Astrocyte (in vitro differentiated cells and primary cell): ENCODE data around the gene TMIE. TPM values are rescaled to one million over a fixed set of nuclear protein-coding genes. Genes with fewer than 3 reads are reported as not detected.
A peak's percentile ranks its signal among the peaks of the same experiment; 100 is the strongest.

Source experiments
- DNase-seq: peaks from one replicate; pipeline ENCODE4 v3.0.0-alpha.2; 2010; ENCODE audit warnings: low read depth
- FAIRE-seq: peaks from 2 replicates; lab custom pipeline; 2011; peaks lifted over from hg19 to GRCh38; lab: Jason Lieb, UNC
- H2AFZ ChIP-seq: 2 replicates; pipeline ENCODE4 v1.6.0; 2012; ENCODE audit warnings: low read depth, low read length, inconsistent platforms
- H3K27ac ChIP-seq: 2 replicates; pipeline ENCODE4 v1.5.1; 2011; ENCODE audit warnings: low read depth, low read length, inconsistent platforms
- H3K27me3 ChIP-seq: 2 replicates; pipeline ENCODE4 v1.6.0; 2011; ENCODE audit warnings: low read length, inconsistent platforms; ENCODE audit not compliant: insufficient read depth
- H3K36me3 ChIP-seq: 2 replicates; pipeline ENCODE4 v1.5.1; 2011; ENCODE audit warnings: low read length, inconsistent platforms; ENCODE audit not compliant: insufficient read depth
- H3K4me1 ChIP-seq: 2 replicates; pipeline ENCODE4 v1.5.1; 2011; ENCODE audit warnings: low read length, inconsistent platforms; ENCODE audit not compliant: insufficient read depth
- H3K4me2 ChIP-seq: 2 replicates; pipeline ENCODE4 v1.6.0; 2012; ENCODE audit warnings: low read length, inconsistent platforms
- H3K4me3 ChIP-seq: 2 replicates; pipeline ENCODE4 v1.5.1; 2011; ENCODE audit warnings: low read depth, mild to moderate bottlenecking, low read length, inconsistent platforms; ENCODE audit not compliant: insufficient read depth
- H3K79me2 ChIP-seq: 2 replicates; pipeline ENCODE4 v1.6.0; 2012; ENCODE audit warnings: mild to moderate bottlenecking, low read length, inconsistent platforms; ENCODE audit not compliant: insufficient read depth
- H3K9ac ChIP-seq: 2 replicates; pipeline ENCODE4 v1.6.0; 2012; ENCODE audit warnings: mild to moderate bottlenecking, low read length, inconsistent platforms
- H3K9me3 ChIP-seq: 2 replicates; pipeline ENCODE4 v1.5.1; 2012; ENCODE audit warnings: low read depth, mild to moderate bottlenecking, low read length, inconsistent platforms; ENCODE audit not compliant: insufficient read depth
- H4K20me1 ChIP-seq: 2 replicates; pipeline ENCODE4 v1.6.0; 2012; ENCODE audit warnings: low read length, inconsistent platforms; ENCODE audit not compliant: insufficient read depth
- H3K27ac Mint-ChIP-seq: one replicate; pipeline ENCODE4 v1.8.0; 2021; ENCODE audit warnings: mild to moderate bottlenecking, mixed read lengths; ENCODE audit not compliant: unreplicated experiment
- H3K27me3 Mint-ChIP-seq: one replicate; pipeline ENCODE4 v1.8.0; 2021; ENCODE audit warnings: low read depth, mixed read lengths; ENCODE audit not compliant: unreplicated experiment
- H3K36me3 Mint-ChIP-seq: one replicate; pipeline ENCODE4 v1.8.0; 2021; ENCODE audit warnings: low read depth, mixed read lengths; ENCODE audit not compliant: unreplicated experiment
- H3K4me1 Mint-ChIP-seq: one replicate; pipeline ENCODE4 v1.8.0; 2021; ENCODE audit warnings: low read depth, mixed read lengths; ENCODE audit not compliant: unreplicated experiment
- H3K4me3 Mint-ChIP-seq: one replicate; pipeline ENCODE4 v1.8.0; 2021; ENCODE audit warnings: mild to moderate bottlenecking, moderate library complexity, mixed read lengths; ENCODE audit not compliant: unreplicated experiment
- H3K9me3 Mint-ChIP-seq: one replicate; pipeline ENCODE4 v1.8.0; 2021; ENCODE audit warnings: mild to moderate bottlenecking, mixed read lengths; ENCODE audit not compliant: unreplicated experiment
- CTCF ChIP-seq: IDR thresholded peaks from 2 replicates; pipeline ENCODE4 v1.5.1; 2011; ENCODE audit warnings: low read depth, mild to moderate bottlenecking, inconsistent platforms, low read length, moderate library complexity; ENCODE audit not compliant: insufficient read depth
- EZH2 ChIP-seq: IDR thresholded peaks from 2 replicates; pipeline ENCODE4 v1.6.1; 2012; ENCODE audit warnings: mild to moderate bottlenecking, low read length, inconsistent platforms; ENCODE audit not compliant: insufficient read depth
- total RNA-seq: library from RNA; stranded (reverse); gene quantifications from 2 replicates; pipeline ENCODE4 v1.2.1, GENCODE V29; 2021

Gene TMIE
- total RNA-seq, 1 donor from 2014 or later, result 0.34 TPM

- no peak for TF ChIP-seq EZH2
- TF ChIP-seq CTCF, result no peak
- Histone ChIP-seq H3K4me3 (no peak overlapping the region), H2AFZ (no peak overlapping the region), H3K9me3 (no peaks in the 10 kb centered on the region), H3K9ac (no peak overlapping the region), H4K20me1 (no peaks in the 10 kb centered on the region), H3K27ac (no peak overlapping the region), H3K4me1 (peaks cover 10% of the 10 kb centered on the region), H3K4me2 (no peak overlapping the region), H3K36me3 (no peaks in the 10 kb centered on the region), H3K79me2 (no peaks in the 10 kb centered on the region), H3K27me3 (peaks cover 6% of the 10 kb centered on the region)
- Mint-ChIP-seq H3K4me1 (peaks cover 26% of the 10 kb centered on the region), H3K4me3 (no peak overlapping the region), H3K27ac (no peak overlapping the region), H3K27me3 (peaks cover 30% of the 10 kb centered on the region), H3K9me3 (peaks cover 3% of the 10 kb centered on the region), H3K36me3 (no peaks in the 10 kb centered on the region)
- DNase-seq (no peak), FAIRE-seq (no peak)
Observed at GRCh38 chr3:46660003-46660402, 41.2 kb upstream of the TMIE start.

- no peak overlapping the region for H3K4me2 ChIP-seq
- Mint-ChIP-seq H3K4me1 (peaks cover 26% of the 10 kb centered on the region), H3K9me3 (peaks cover 3% of the 10 kb centered on the region), H3K27ac (peak overlapping the region; percentile 2), H3K4me3 (no peak overlapping the region), H3K27me3 (peaks cover 37% of the 10 kb centered on the region), H3K36me3 (no peaks in the 10 kb centered on the region)
- H3K9me3 ChIP-seq, result no peaks in the 10 kb centered on the region
- H3K4me3 ChIP-seq, result no peak overlapping the region
- TF ChIP-seq CTCF, result no peak
- TF ChIP-seq EZH2, result no peak
- no peak overlapping the region for H3K27ac ChIP-seq
- no peaks in the 10 kb centered on the region for H3K36me3 ChIP-seq
- H3K27me3 ChIP-seq, result peaks cover 2% of the 10 kb centered on the region
- no peaks in the 10 kb centered on the region for H4K20me1 ChIP-seq
- no peak overlapping the region for H2AFZ ChIP-seq
- FAIRE-seq (no peak), DNase-seq (no peak)
- H3K79me2 ChIP-seq, result no peaks in the 10 kb centered on the region
- no peak overlapping the region for H3K9ac ChIP-seq
- peaks cover 10% of the 10 kb centered on the region for H3K4me1 ChIP-seq
Observed at GRCh38 chr3:46660543-46661523, 40.4 kb upstream of the TMIE start.
